Renal pelvis (tissue), 12 donors: ENCODE results near the gene MBNL1. TPM values are rescaled to one million over a fixed set of nuclear protein-coding genes. Genes with fewer than 3 reads are reported as not detected.

Source experiments
- DNase-seq: peaks from one replicate; pipeline ENCODE4 v3.0.0-alpha.2; 2013
- long read RNA-seq, 16 experiments: transcript quantifications; one replicate each; lab custom pipeline, GENCODE V29; 2026
- polyA plus RNA-seq, 3 donors: library from polyadenylated mRNA; unstranded; fragments of 120-200 nt; gene quantifications; one replicate each; pipeline ENCODE4 v1.2.1, GENCODE V29; 2013; ENCODE audit not compliant: insufficient read length in 3 of 3

The MBNL1 gene
- polyA plus RNA-seq = 10 to 100 TPM; 45.5 to 52.1 (median 45.9) TPM
- long read RNA-seq, donor 1, full-length matches to known transcripts = 1 of 1 reads
- long read RNA-seq, donor 1, partial matches to known transcripts = 0 of 1 reads
- long read RNA-seq, donor 1, other reads (novel, unspliced or antisense) = 0 of 1 reads
- long read RNA-seq, donor 2, full-length matches to known transcripts = 5 of 5 reads
- long read RNA-seq, donor 2, partial matches to known transcripts = 0 of 5 reads
- long read RNA-seq, donor 2, other reads (novel, unspliced or antisense) = 0 of 5 reads
- long read RNA-seq, donor 3, full-length matches to known transcripts = 1 of 7 reads
- long read RNA-seq, donor 3, partial matches to known transcripts = 6 of 7 reads
- long read RNA-seq, donor 3, other reads (novel, unspliced or antisense) = 0 of 7 reads
- long read RNA-seq, donor 4, full-length matches to known transcripts = 2 of 2 reads
- long read RNA-seq, donor 4, partial matches to known transcripts = 0 of 2 reads
- long read RNA-seq, donor 4, other reads (novel, unspliced or antisense) = 0 of 2 reads
- long read RNA-seq, donor 5, full-length matches to known transcripts = 4 of 12 reads
- long read RNA-seq, donor 5, partial matches to known transcripts = 8 of 12 reads
- long read RNA-seq, donor 5, other reads (novel, unspliced or antisense) = 0 of 12 reads
- long read RNA-seq, donor 6, full-length matches to known transcripts = 2 of 8 reads
- long read RNA-seq, donor 6, partial matches to known transcripts = 6 of 8 reads
- long read RNA-seq, donor 6, other reads (novel, unspliced or antisense) = 0 of 8 reads
- long read RNA-seq, donor 7, full-length matches to known transcripts = 3 of 3 reads
- long read RNA-seq, donor 7, partial matches to known transcripts = 0 of 3 reads
- long read RNA-seq, donor 7, other reads (novel, unspliced or antisense) = 0 of 3 reads
- long read RNA-seq, donor 8, full-length matches to known transcripts = 4 of 4 reads
- long read RNA-seq, donor 8, partial matches to known transcripts = 0 of 4 reads
- long read RNA-seq, donor 8, other reads (novel, unspliced or antisense) = 0 of 4 reads
- long read RNA-seq, donor 9, full-length matches to known transcripts = 5 of 47 reads
- long read RNA-seq, donor 9, partial matches to known transcripts = 42 of 47 reads
- long read RNA-seq, donor 9, other reads (novel, unspliced or antisense) = 0 of 47 reads
- long read RNA-seq, donor 10, full-length matches to known transcripts = 2 of 15 reads
- long read RNA-seq, donor 10, partial matches to known transcripts = 13 of 15 reads
- long read RNA-seq, donor 10, other reads (novel, unspliced or antisense) = 0 of 15 reads
- long read RNA-seq, donor 11, full-length matches to known transcripts = 6 of 6 reads
- long read RNA-seq, donor 11, partial matches to known transcripts = 0 of 6 reads
- long read RNA-seq, donor 11, other reads (novel, unspliced or antisense) = 0 of 6 reads
- long read RNA-seq, donor 12, full-length matches to known transcripts = 7 of 12 reads
- long read RNA-seq, donor 12, partial matches to known transcripts = 5 of 12 reads
- long read RNA-seq, donor 12, other reads (novel, unspliced or antisense) = 0 of 12 reads
- long read RNA-seq, donor 13, full-length matches to known transcripts = 2 of 2 reads
- long read RNA-seq, donor 13, partial matches to known transcripts = 0 of 2 reads
- long read RNA-seq, donor 13, other reads (novel, unspliced or antisense) = 0 of 2 reads
- long read RNA-seq, donor 14 = 0 reads
- long read RNA-seq, donor 15, full-length matches to known transcripts = 3 of 9 reads
- long read RNA-seq, donor 15, partial matches to known transcripts = 6 of 9 reads
- long read RNA-seq, donor 15, other reads (novel, unspliced or antisense) = 0 of 9 reads
- long read RNA-seq, donor 16, full-length matches to known transcripts = 2 of 2 reads
- long read RNA-seq, donor 16, partial matches to known transcripts = 0 of 2 reads
- long read RNA-seq, donor 16, other reads (novel, unspliced or antisense) = 0 of 2 reads

DNA sequence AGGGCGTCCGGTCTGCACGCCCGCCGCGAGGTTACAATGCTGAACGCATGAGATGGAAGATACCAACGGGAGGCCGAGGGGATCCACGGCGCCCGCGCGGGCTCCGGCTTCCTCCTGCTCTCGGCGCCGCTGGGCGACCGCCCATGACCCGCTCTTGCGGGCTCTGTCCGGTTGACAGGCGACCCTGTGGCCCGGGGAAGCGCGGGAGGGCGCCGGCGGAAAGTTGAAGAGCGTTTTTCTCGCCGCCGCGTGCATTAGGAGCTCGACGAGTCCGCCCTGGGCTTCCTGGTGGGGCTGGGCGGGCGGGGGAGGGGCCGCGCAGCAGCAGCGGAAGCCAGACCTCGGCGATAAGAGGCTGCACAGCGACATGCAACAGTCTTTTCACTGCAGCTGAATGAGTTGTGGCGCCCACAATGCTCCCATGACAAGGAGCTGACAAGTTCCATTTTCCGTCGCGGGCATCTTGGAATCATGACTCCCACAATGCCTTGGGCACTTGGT, at the start of gene MBNL1:
Gene MBNL1, plus strand, starts transcription at position 375 of the 501 bp plus-strand sequence. CDS start 31,265 bp downstream, outside the sequence.
- DNase-seq = peak; percentile 78

DNA sequence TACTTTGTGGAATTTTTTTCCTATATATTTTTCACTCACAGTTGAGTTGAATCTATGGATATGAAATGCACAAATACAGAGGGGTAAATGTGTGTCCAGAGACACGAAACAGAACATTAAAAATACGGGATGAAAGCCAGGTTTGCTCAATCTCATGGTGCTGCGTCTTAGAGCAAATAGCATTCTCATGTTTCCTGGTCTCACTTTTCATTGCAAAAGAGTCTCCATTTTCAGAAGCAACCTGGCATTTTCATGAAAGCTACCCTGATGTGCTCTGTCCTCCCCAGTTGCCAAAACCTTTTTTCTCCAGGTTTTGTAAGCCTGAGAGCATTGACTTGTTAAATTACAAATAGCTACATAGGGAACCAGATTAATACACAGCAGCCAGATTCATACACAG, 49.5 kb upstream of the MBNL1 start:
- no peak for DNase-seq

DNA sequence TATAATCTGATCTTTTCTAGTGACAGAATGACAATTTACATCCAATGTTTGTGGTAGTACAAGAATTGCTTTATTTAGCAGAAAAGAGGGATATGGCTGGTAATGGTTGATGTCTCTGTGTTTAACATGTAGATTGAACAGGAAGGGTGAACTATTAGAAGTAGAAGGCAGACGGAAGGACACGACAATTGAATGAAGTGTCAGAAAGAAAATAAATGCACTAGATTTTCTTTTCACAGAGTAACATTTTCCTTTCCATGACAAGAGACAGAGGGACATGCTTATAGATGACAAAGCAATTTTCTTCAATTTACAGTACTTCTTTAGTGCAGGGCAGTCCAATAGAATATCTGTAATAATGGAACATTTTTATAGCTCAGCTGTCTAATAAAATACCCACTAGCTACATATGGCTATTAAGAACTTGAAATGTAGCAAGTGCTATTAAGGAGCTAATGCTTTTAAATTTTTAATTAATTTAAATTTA, 48.9 kb upstream of the MBNL1 start:
- no peak for DNase-seq

- DNase-seq = no peak
These were observed 46.4 kb upstream of the MBNL1 start for GRCh38 chr3:152222327-152222726.

DNA sequence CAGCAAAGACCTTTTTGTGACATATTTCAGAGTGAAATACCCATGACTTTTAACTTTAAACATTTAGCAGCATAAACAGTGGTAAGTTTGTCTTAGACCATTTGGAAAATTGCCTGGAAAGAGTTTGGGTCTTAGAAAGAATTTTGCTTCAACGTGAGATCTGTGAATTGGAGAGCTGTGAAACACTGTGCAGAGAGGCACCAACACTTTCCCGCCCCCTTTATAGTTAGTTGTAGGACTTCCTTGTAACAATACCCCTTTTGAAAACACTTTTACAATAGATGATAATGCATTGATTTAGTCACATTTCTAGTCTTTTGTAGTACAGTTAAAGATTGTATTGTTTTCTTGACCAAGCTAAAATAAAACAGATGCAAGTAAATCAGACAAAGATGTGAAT, 43.5 kb upstream of the MBNL1 start:
- DNase-seq = no peak

DNA sequence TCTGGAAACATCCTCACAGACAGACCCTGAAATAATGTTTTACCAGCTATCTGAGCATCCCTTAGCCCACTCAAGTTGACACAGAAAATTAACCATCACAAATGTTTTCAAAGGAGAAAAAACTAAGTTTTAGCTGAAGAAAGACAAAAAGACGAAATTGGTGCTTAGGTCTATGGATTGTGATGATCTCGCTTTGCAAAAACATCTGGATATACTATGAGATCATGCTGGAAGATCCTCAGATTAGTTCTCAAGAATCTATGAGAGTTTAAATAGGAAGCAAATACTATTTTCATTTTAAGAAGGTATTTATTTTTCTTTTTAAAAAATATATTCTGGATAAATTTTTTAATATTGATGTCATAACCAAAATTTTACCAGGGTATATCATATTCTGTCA, 42.6 kb upstream of the MBNL1 start:
- DNase-seq = no peak

DNA sequence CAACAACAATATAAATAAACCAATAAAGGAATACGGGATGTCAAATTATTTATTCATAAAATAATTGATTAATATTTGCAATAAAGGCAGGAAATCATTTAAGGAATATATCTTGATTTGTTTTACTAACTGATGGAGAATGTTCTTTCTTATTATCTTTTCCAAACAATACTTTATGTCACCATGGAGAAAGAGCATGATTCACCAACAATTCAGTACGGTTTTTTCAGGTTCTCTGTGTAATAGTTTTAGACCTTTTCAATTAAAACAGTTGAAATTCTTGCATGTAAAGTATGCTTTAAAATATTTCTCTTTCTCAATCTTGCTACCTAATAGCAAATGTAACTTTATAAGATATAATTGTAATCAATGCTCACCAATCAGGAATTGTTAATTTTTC, 41.7 kb upstream of the MBNL1 start:
- no peak for DNase-seq

GRCh38 chr3:152229692-152230091, 39.0 kb upstream of the MBNL1 start:
- DNase-seq = no peak

DNA sequence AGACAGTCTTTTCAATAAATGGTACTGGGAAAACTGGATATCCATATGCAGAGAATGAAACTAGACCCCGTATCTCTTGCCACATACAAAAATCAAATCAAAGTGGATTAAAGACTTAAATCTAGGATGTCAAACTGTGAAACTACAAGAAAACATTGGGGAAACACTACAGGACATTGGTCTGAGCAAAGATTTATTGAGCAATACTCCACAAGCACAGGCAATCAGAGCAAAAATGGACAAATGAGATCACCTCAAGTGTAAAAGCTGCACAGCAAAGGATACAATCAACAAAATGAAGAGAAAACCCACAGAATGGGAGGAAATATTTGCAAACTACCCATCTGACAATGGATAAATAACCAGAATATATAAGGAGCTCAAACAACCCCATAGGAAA, 38.4 kb upstream of the MBNL1 start:
- no peak for DNase-seq

- no peak for DNase-seq
These were observed 36.7 kb upstream of the MBNL1 start for GRCh38 chr3:152232001-152232400.

DNA sequence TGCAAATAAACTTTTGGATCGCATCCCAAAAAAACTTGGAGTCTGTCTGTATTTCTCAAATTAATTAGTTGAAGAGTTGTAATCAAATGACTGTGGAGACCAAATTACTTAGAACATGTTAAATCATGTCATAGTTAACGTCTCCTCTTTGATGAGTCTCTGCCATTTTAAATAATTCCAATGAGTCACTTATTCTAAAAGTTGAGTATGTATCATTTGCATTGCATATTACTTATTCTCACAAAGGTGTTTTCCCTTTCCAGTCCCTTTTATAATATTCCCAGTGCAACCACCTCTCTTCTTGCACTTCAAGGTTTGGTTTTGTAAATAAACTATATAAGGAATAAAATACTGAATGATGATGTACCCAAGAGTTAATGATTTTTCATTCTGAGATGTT, 36.0 kb upstream of the MBNL1 start:
- no peak for DNase-seq

DNA sequence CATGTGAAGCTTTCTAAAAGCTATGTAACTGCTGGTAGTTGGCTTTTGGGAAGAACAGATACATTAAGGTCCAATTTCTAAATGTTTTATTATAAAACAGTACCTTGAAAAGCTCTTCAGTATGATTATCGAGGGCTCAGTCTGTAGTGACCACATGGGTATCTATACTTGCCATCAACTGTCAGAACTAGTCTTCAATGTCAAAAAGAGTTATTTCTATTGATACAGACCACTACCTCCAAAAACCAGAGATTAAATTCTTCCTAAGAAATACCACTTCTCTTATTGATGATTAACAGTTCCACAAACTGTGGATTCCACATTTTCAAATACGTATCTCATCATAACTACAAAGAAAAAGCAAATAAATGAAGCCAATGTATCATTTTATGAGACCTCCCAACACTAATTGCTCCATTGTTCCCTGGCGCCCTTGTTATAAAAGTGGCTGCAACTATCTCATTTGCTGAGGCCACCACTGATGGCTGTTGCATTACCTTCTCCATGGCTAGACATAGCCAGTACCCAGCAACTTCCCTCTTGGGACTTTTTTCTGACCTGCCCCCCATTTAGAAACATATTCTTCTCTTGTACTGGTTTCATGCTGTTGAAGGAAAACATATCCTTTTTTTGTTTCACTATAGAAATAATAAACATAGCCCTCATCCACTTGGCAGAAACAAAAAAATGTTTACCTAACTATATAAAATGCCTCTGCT, 33.9 kb upstream of the MBNL1 start:
- DNase-seq = no peak

GRCh38 chr3:152235709-152236298, 32.9 kb upstream of the MBNL1 start:
- no peak for DNase-seq

GRCh38 chr3:152236716-152237115, 32.0 kb upstream of the MBNL1 start:
- no peak for DNase-seq

GRCh38 chr3:152241142-152242017, 27.3 kb upstream of the MBNL1 start:
- DNase-seq = no peak

GRCh38 chr3:152243301-152243711, 25.4 kb upstream of the MBNL1 start:
- DNase-seq = no peak

- no peak for DNase-seq
These were observed 24.8 kb upstream of the MBNL1 start for GRCh38 chr3:152243721-152244516.
